NCI-H748 (cell line): ENCODE measurements around the gene AP1M2.
A peak's percentile ranks its signal among the peaks of the same experiment; 100 is the strongest.

Experiments used
- DNase-seq: peaks from one replicate; lab custom pipeline; 2025; ENCODE audit not compliant: unreplicated experiment; lab: John Stamatoyannopoulos, UW

Gene AP1M2

GRCh38 chr19:10587022-10587838 lies at the start of gene AP1M2:
Gene AP1M2, minus strand, starts transcription at chr19:10587312. Its CDS starts 81 bp downstream, at chr19:10587231.
- peak; percentile 76 for DNase-seq

- no peak for DNase-seq
These were observed 49.3 kb upstream of the AP1M2 start for GRCh38 chr19:10636304-10636972.

- no peak for DNase-seq
These were observed 47.9 kb upstream of the AP1M2 start for GRCh38 chr19:10634963-10635362.

- DNase-seq, result no peak
These were observed 47.3 kb upstream of the AP1M2 start for GRCh38 chr19:10634430-10634829.

GRCh38 chr19:10631874-10632273 lies 44.8 kb upstream of the AP1M2 start:
- DNase-seq, result no peak

GRCh38 chr19:10625762-10626138 lies 38.6 kb upstream of the AP1M2 start:
- DNase-seq, result peak; percentile 9

- DNase-seq, result peak; percentile 88
These were observed 38.1 kb upstream of the AP1M2 start, which contains the start of gene SLC44A2 for GRCh38 chr19:10625003-10625761. Gene SLC44A2, plus strand, starts transcription at chr19:10625553. Its CDS starts 81 bp downstream, at chr19:10625634.

- DNase-seq, result no peak
These were observed 37.5 kb upstream of the AP1M2 start for GRCh38 chr19:10624585-10624984.

- no peak for DNase-seq
These were observed 34.9 kb upstream of the AP1M2 start for GRCh38 chr19:10621966-10622365.

- DNase-seq, result no peak
These were observed 33.7 kb upstream of the AP1M2 start for GRCh38 chr19:10620786-10621185.

- DNase-seq, result no peak
These were observed 31.7 kb upstream of the AP1M2 start for GRCh38 chr19:10618846-10619245.

GRCh38 chr19:10617409-10618121 lies 30.5 kb upstream of the AP1M2 start:
- DNase-seq, result no peak

GRCh38 chr19:10615429-10616023 lies 28.4 kb upstream of the AP1M2 start:
- DNase-seq, result no peak

- no peak for DNase-seq
These were observed 25.5 kb upstream of the AP1M2 start for GRCh38 chr19:10612499-10613119.

- DNase-seq, result no peak
These were observed 24.8 kb upstream of the AP1M2 start for GRCh38 chr19:10611907-10612306.

GRCh38 chr19:10604460-10604980 lies 17.4 kb upstream of the AP1M2 start:
- no peak for DNase-seq

GRCh38 chr19:10603873-10604459 lies 16.9 kb upstream of the AP1M2 start:
- DNase-seq, result no peak

GRCh38 chr19:10603084-10603872 lies 16.2 kb upstream of the AP1M2 start:
- DNase-seq, result no peak
